Stomach (tissue), 9 donors: ENCODE data around the gene DHX57. TPM values are rescaled to one million over a fixed set of nuclear protein-coding genes. Genes with fewer than 3 reads are reported as not detected.
"Not testable (repeated sequence)": the region's sequence is repeated elsewhere in the genome, so short reads cannot be mapped to it uniquely, and the experiment has no call there.

Experiments used
- DNase-seq, 2 donors: peaks; one replicate each; pipeline versions ENCODE4 v3.0.0 to v3.0.0-alpha.2; 2013 to 2019
- H3K27ac ChIP-seq, 5 donors: fragments of 200-600 bp in 4 of 5; sonication (generic) in 4 of 5; one replicate each; pipeline ENCODE4 v1.5.1; 2013 to 2019; ENCODE audit warnings: mild to moderate bottlenecking in 1 of 5, moderate library complexity in 1 of 5
- H3K27me3 ChIP-seq, 3 donors: fragments of 200-600 bp; sonication (generic); one replicate each; pipeline ENCODE4 v1.5.1; 2017 to 2019; ENCODE audit warnings: mixed run types in 1 of 3
- H3K36me3 ChIP-seq, 4 donors: fragments of 200-600 bp; sonication (generic); 1 replicate in 3 of 4; 2 replicates in 1 of 4; pipeline ENCODE4 v1.5.1; 2016 to 2019
- H3K4me1 ChIP-seq, 4 donors: fragments of 200-600 bp; sonication (generic); one replicate each; pipeline ENCODE4 v1.5.1; 2016 to 2019
- H3K4me3 ChIP-seq, 4 donors: fragments of 200-600 bp; sonication (generic) in 3 of 4; one replicate each; pipeline ENCODE4 v1.5.1; 2016 to 2019; ENCODE audit warnings: mild to moderate bottlenecking in 1 of 4
- H3K9me3 ChIP-seq, 4 donors: fragments of 200-600 bp; sonication (generic); one replicate each; pipeline ENCODE4 v1.5.1; 2016 to 2019
- CTCF ChIP-seq, 7 experiments: fragments of 450-650 bp in 4 of 7; fragments of 200-600 bp in 3 of 7; sonication (generic) in 3 of 7; IDR thresholded peaks; one replicate each; pipeline ENCODE4 v1.5.1; 2016 to 2019; ENCODE audit warnings: antibody characterized with exemption in 7 of 7, control low read depth in 2 of 7, mild to moderate bottlenecking in 1 of 7
- EP300 ChIP-seq: sonication (generic); formaldehyde crosslinking; IDR thresholded peaks from one replicate; pipeline ENCODE4 v1.6.1; 2017; ENCODE audit warnings: antibody characterized with exemption
- POLR2A ChIP-seq, 4 donors: fragments of 450-650 bp; IDR thresholded peaks; one replicate each; pipeline ENCODE4 v1.6.1; 2016; ENCODE audit warnings: antibody characterized with exemption in 4 of 4, control low read depth in 2 of 4, mild to moderate bottlenecking in 1 of 4, moderate library complexity in 1 of 4
- POLR2AphosphoS5 ChIP-seq, 3 donors: sonication (generic); formaldehyde crosslinking; IDR thresholded peaks; one replicate each; pipeline ENCODE4 v1.6.1; 2016; ENCODE audit warnings: antibody characterized with exemption in 3 of 3
- WGBS, 5 donors: extraction: QIAGEN DNeasy Blood & Tissue Kit in 3 of 5; methylation state at CpG; one replicate each; pipeline versions ENCODE4 v1.1.5 to v1.1.7; 2013 to 2018; 5-methylcytosine and 5-hydroxymethylcytosine counted together
- intact Hi-C: fragments of 100-400 bp; cut with DNase I; formaldehyde crosslinking; loops from one replicate; pipeline ENCODE4 v1.15.1; 2023; ENCODE audit warnings: low total_unique reads
- polyA plus RNA-seq, 3 donors: library from polyadenylated mRNA; stranded (reverse); fragments of 200-250 nt; gene quantifications; one replicate each; pipeline ENCODE4 v1.2.3, GENCODE V29; 2013
- total RNA-seq, 5 donors: library from RNA; depleted of rRNA; stranded (reverse); fragments of >200 nt; gene quantifications; one replicate each; pipeline versions ENCODE4 v1.1.0 to v1.2.3, GENCODE V29; 2014 to 2016
- donor health status: healthy with polysubstance abuse.
- donor health status: Bipolar disorder and iron deficiency.
- donor health status: healthy.

The DHX57 gene
- total and polyA plus RNA-seq, 8 donors = 4.1 to 29.9 (median 13.9) TPM

GRCh38 chr2:38765551-38765950 lies 110.2 kb downstream of the DHX57 start:
- Histone ChIP-seq H3K27me3 (no peaks in the 10 kb centered on the region), H3K9me3 (no peaks in the 10 kb centered on the region), H3K36me3 (no peaks in the 10 kb centered on the region), H3K27ac (no peak overlapping the region), H3K4me1 (peaks cover 0 to 16% (median 5%) of the 10 kb centered on the region in 4 donors), H3K4me3 (no peak overlapping the region)
- intact Hi-C loops = no loop called here
- DNase-seq = no peak
- WGBS, 5 donors = 35 to 70% (median 51%) methylated on average over 5 of the region's 5 CpGs
- TF ChIP-seq POLR2A (IDR thresholded peaks at IDR 0.05) = no peak

GRCh38 chr2:38765149-38765548 lies 110.6 kb downstream of the DHX57 start:
- Histone ChIP-seq H3K27ac (no peak overlapping the region), H3K4me1 (peaks cover 0 to 16% (median 5%) of the 10 kb centered on the region in 4 donors), H3K36me3 (no peaks in the 10 kb centered on the region), H3K27me3 (no peaks in the 10 kb centered on the region), H3K4me3 (no peak overlapping the region), H3K9me3 (no peaks in the 10 kb centered on the region)
- intact Hi-C loops = no loop called here
- WGBS, 5 donors = 22 to 50% (median 34%) methylated on average over 4 of the region's 4 CpGs
- TF ChIP-seq CTCF (IDR thresholded peaks at IDR 0.05) (no peak), POLR2A (IDR thresholded peaks at IDR 0.05) (no peak), POLR2AphosphoS5 (IDR thresholded peaks at IDR 0.05) (no peak), EP300 (no peak)
- no peak for DNase-seq

- H3K27ac ChIP-seq = no peak overlapping the region
- H3K4me3 ChIP-seq = no peak overlapping the region
- H3K36me3 ChIP-seq = no peaks in the 10 kb centered on the region
- DNase-seq = no peak
- peaks cover 0 to 16% (median 5%) of the 10 kb centered on the region in 4 donors for H3K4me1 ChIP-seq
- WGBS, 5 donors = 93 to 96% (median 96%) methylated on average over 4 of the region's 4 CpGs
- no peaks in the 10 kb centered on the region for H3K27me3 ChIP-seq
- TF ChIP-seq POLR2A (IDR thresholded peaks at IDR 0.05) = no peak
- no peak for TF ChIP-seq CTCF (IDR thresholded peaks at IDR 0.05)
- no peak for TF ChIP-seq POLR2AphosphoS5 (IDR thresholded peaks at IDR 0.05)
- TF ChIP-seq EP300 = no peak
- intact Hi-C loops = no loop called here
- H3K9me3 ChIP-seq = no peaks in the 10 kb centered on the region
These were observed 112.0 kb downstream of the DHX57 start for GRCh38 chr2:38763728-38764127.

- Histone ChIP-seq H3K4me1 (peaks cover 0 to 16% (median 5%) of the 10 kb centered on the region in 4 donors), H3K4me3 (no peak overlapping the region), H3K36me3 (no peaks in the 10 kb centered on the region), H3K9me3 (no peaks in the 10 kb centered on the region), H3K27me3 (no peaks in the 10 kb centered on the region), H3K27ac (no peak overlapping the region)
- intact Hi-C loops = no loop called here
- 71 to 82% (median 74%) methylated on average over 2 of the region's 2 CpGs for WGBS, 5 donors
- TF ChIP-seq CTCF (IDR thresholded peaks at IDR 0.05) (no peak), POLR2AphosphoS5 (IDR thresholded peaks at IDR 0.05) (no peak), POLR2A (IDR thresholded peaks at IDR 0.05) (no peak), EP300 (no peak)
- DNase-seq = no peak
These were observed 112.5 kb downstream of the DHX57 start for GRCh38 chr2:38763228-38763627.

GRCh38 chr2:38755891-38756290 lies 119.8 kb downstream of the DHX57 start:
- H3K4me3 ChIP-seq, DNase-seq, H3K9me3 ChIP-seq, H3K27ac ChIP-seq, H3K27me3 ChIP-seq, intact Hi-C loops, H3K36me3 ChIP-seq: not testable (repeated sequence)
- WGBS, 5 donors = 96 to 100% (median 99%) methylated on average over 8 to 20 of the region's 31 CpGs
- H3K4me1 ChIP-seq = peaks cover 0 to 23% (median 6%) of the 10 kb centered on the region in 4 donors
